ENCODE data around the gene ERG28. TPM values are rescaled to one million over a fixed set of nuclear protein-coding genes. Genes with fewer than 3 reads are reported as not detected.

Gene ERG28
- total RNA-seq (2021) (25.2 and 32.5 TPM in 2 replicates), Bru-seq, nascent RNA (percentile 72 among the genes with signal in this experiment), BruChase-seq, experiment 1, labeled RNA remaining after a 2-hour chase (percentile 70 among the genes with signal in this experiment), BruChase-seq, experiment 2, labeled RNA remaining after a 6-hour chase (percentile 85 among the genes with signal in this experiment)
- long read RNA-seq, transcript ERG28-201 (5 exons, 2,633 nt), result major isoform, 240 of 261 reads
- long read RNA-seq, partial matches to known transcripts, result 5 of 261 reads
- long read RNA-seq, other reads (novel, unspliced or antisense), result 16 of 261 reads

GRCh38 chr14:75660630-75661498, at the start of gene ERG28, which contains the start of gene TTLL5:
Gene ERG28 (minus strand): TSS chr14:75660876. CDS start chr14:75657502, 3,374 bp downstream.
Gene TTLL5 (plus strand): TSS chr14:75661246. CDS start chr14:75663150, 1,904 bp downstream.
- H3K79me2 ChIP-seq (ENCODE audit: low read depth), result peaks cover 51% of the 10 kb centered on the region
- intact Hi-C loops (cut with micrococcal nuclease; ENCODE audit: unreplicated experiment), result loop anchor here (5.0 kb wide), 3 partner anchors 321 to 1044 kb away; partner anchors contain the start of genes NEK9 and TGFB3
- H3K9me2 ChIP-seq (ENCODE audit: insufficient read depth), result no peaks in the 10 kb centered on the region
- H3K27ac ChIP-seq, result peak within 1 kb of the TSS; percentile 64
- CTCF ChIA-PET, result interaction anchor here (0.5 to 2.3 kb wide), 9 partner anchors 26 to 626 kb away, joined by 3 to 17 read pairs (median 5); partner anchors contain the start of gene FLVCR2
- peak within 1 kb of the TSS; percentile 97 for H3K4me2 ChIP-seq
- H3K36me3 ChIP-seq (ENCODE audit: low read depth), result 0 out of 2 replicates have a peak, but pooled peaks cover 5% of the 10 kb centered on the region
- H2AFZ ChIP-seq, result peak within 1 kb of the TSS; percentile 99
- H3K9me3 ChIP-seq (ENCODE audit: insufficient read depth, low read depth), result no peaks in the 10 kb centered on the region
- H3K4me1 ChIP-seq (replicated peaks; ENCODE audit: insufficient read depth), result peaks cover 9% of the 10 kb centered on the region; the same call in 1 of the 2 replicates
- H3K4me3 ChIP-seq, result peak within 1 kb of the TSS; percentile 99
- TF ChIP-seq CTCF (conservative IDR thresholded peaks at IDR 0.05), result no peak
- TF ChIP-seq EZH2 (IDR thresholded peaks at IDR 0.05; ENCODE audit: low read depth), result no peak
- peaks cover 8% of the 10 kb centered on the region; the same call in 1 of the 2 replicates for H3F3A ChIP-seq (ENCODE audit: insufficient read depth, low read depth)
- no peaks in the 10 kb centered on the region for H4K20me1 ChIP-seq (ENCODE audit: insufficient read depth)
- no TSS peak for BruUV-seq (replicated peaks)
- POLR2A ChIA-PET (ENCODE audit: unreplicated experiment), result interaction anchor here (0.5 to 0.8 kb wide), 9 partner anchors 12 to 1660 kb away, joined by 3 to 8 read pairs (median 3); partner anchors contain the start of gene NEK9
- no peaks in the 10 kb centered on the region for H3K27me3 ChIP-seq (ENCODE audit: insufficient read depth, low read depth)
- peak; percentile 97 to 99 for DNase-seq

- Histone ChIP-seq H3K36me3 (ENCODE audit: low read depth) (peaks cover 18% of the 10 kb centered on the region; the same call in 1 of the 2 replicates), H4K20me1 (ENCODE audit: insufficient read depth) (no peaks in the 10 kb centered on the region), H3K9me2 (ENCODE audit: insufficient read depth) (no peaks in the 10 kb centered on the region), H3F3A (ENCODE audit: insufficient read depth, low read depth) (peaks cover 22% of the 10 kb centered on the region), H3K79me2 (ENCODE audit: low read depth) (no peaks in the 10 kb centered on the region), H3K9me3 (ENCODE audit: insufficient read depth, low read depth) (no peaks in the 10 kb centered on the region), H3K4me3 (no peak overlapping the region), H3K27ac (no peak overlapping the region), H3K4me1 (replicated peaks; ENCODE audit: insufficient read depth) (peaks cover 30% of the 10 kb centered on the region), H2AFZ (no peak overlapping the region), H3K4me2 (no peak overlapping the region), H3K27me3 (ENCODE audit: insufficient read depth, low read depth) (no peaks in the 10 kb centered on the region)
- ChIA-PET POLR2A (ENCODE audit: unreplicated experiment) (interaction anchor here (0.6 kb wide), 3 partner anchors 273 to 679 kb away, joined by 3 to 9 read pairs (median 8); no protein-coding TSS in a partner anchor), CTCF (interaction anchor here (0.5 to 2.1 kb wide), 11 partner anchors 15 to 277 kb away, joined by 3 to 39 read pairs (median 3); partner anchors contain the start of gene TGFB3)
- TF ChIP-seq EZH2 (IDR thresholded peaks at IDR 0.05; ENCODE audit: low read depth) (no peak), CTCF (conservative IDR thresholded peaks at IDR 0.05) (peak; percentile 87)
- peak; percentile 49 to 58 for DNase-seq
- no TSS peak for BruUV-seq (replicated peaks)
- intact Hi-C loops (cut with micrococcal nuclease; ENCODE audit: unreplicated experiment), result loop anchor here (1.0 kb wide), 1 partner anchor 678 kb away; no protein-coding TSS in a partner anchor
Observed at GRCh38 chr14:75709207-75709812, 48.6 kb upstream of the ERG28 start.
